Measurements from ENCODE around the gene THEMIS. TPM values are rescaled to one million over a fixed set of nuclear protein-coding genes. Genes with fewer than 3 reads are reported as not detected.
A peak's percentile ranks its signal among the peaks of the same experiment; 100 is the strongest.
"Not testable (repeated sequence)": the region's sequence is repeated elsewhere in the genome, so short reads cannot be mapped to it uniquely, and the experiment has no call there.

Gene THEMIS
- total and polyA plus RNA-seq, 11 donors = 0.01 to 2.3 (median 0.39) TPM; not detected in 6

DNA sequence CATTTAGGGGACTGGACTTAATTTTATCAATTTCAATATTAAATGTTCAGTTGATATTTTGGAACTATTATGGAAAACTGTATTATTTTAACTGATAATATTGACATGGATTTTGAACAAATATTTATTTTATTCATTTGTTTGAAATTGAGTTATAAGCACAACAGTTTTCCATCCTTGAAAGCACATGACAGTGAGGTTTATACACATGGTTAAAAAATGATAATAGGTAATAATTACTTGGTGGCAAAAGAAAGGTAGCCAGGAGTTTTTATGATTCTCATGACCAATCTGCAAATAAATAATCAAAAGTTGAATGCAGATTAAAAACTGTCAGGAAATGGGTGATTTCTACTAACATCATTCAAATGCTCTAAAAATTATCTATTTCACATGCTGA, 210.3 kb downstream of the THEMIS start:
- H3K36me3 ChIP-seq = no peaks in the 10 kb centered on the region
- no peaks in the 10 kb centered on the region for H3K27me3 ChIP-seq
- DNase-seq (no peak), ATAC-seq (no peak)
- intact Hi-C loops (cut with DNase I) = no loop called here
- no peaks in the 10 kb centered on the region for H3K4me1 ChIP-seq
- no peak overlapping the region for H3K4me3 ChIP-seq
- TF ChIP-seq CTCF (IDR thresholded peaks at IDR 0.05) (no peak), POLR2A (IDR thresholded peaks at IDR 0.05) (no peak)
- peaks cover 0 to 6% (median 0%) of the 10 kb centered on the region in 12 donors for H3K9me3 ChIP-seq
- no peak overlapping the region for H3K27ac ChIP-seq

DNA sequence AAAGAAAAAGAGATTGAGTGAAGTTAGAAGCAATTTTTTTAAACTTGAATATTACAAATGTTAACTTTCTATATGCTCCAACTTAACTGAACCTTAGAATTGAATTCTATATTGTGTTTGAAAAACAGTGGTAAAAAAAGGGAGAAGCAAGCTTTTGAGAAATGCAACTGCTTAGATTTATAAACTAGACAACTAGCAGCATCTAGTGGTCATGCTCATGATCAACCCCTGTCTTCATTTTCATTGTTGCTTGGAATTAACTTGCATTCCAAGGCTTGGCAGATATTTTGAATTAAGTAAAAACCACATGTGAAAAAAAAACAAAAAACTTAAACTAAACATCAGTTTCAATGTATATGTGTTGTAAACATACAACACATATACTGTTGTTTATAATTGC, 210.8 kb downstream of the THEMIS start:
- H3K27ac ChIP-seq = no peak overlapping the region
- H3K27me3 ChIP-seq = no peaks in the 10 kb centered on the region
- ATAC-seq (no peak), DNase-seq (no peak)
- TF ChIP-seq CTCF (IDR thresholded peaks at IDR 0.05) (peak in 10 of 12 donors; percentile 7 to 47 (median 26)), POLR2A (IDR thresholded peaks at IDR 0.05) (no peak)
- H3K4me1 ChIP-seq = no peaks in the 10 kb centered on the region
- H3K9me3 ChIP-seq = peaks cover 0 to 6% (median 0%) of the 10 kb centered on the region in 12 donors
- H3K36me3 ChIP-seq = no peaks in the 10 kb centered on the region
- intact Hi-C loops (cut with DNase I) = no loop called here
- no peak overlapping the region for H3K4me3 ChIP-seq

GRCh38 chr6:127687490-127687889, 213.4 kb downstream of the THEMIS start:
- intact Hi-C loops (cut with DNase I); H3K36me3 ChIP-seq; H3K27me3 ChIP-seq; H3K9me3 ChIP-seq; H3K4me3 ChIP-seq; DNase-seq; ATAC-seq; H3K4me1 ChIP-seq; H3K27ac ChIP-seq: not testable (repeated sequence)
- WGBS, 4 donors = 75 to 87% (median 80%) methylated on average over 3 of the region's 3 CpGs

DNA sequence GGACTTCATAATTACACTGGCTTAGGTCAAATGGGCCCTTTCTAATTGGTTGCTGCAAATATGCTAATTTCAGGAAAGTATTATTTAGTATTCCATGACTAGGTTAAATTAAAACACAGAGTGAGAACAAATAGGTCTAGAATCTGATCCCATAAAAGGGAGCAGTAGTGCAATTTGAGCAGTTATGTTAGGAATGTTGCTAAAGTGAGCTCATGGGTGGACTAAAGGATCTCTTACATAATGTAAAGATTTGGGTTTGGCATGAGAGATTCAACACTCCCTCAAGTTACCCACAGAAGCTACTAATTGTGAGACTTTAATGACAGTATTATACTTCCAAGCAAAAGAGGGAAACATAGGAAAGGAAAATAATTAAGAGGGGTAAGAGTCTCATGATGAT, 214.8 kb downstream of the THEMIS start:
- no peak for TF ChIP-seq POLR2A (IDR thresholded peaks at IDR 0.05)
- no peak for TF ChIP-seq CTCF (IDR thresholded peaks at IDR 0.05)
- Histone ChIP-seq H3K4me3 (no peak overlapping the region), H3K27me3 (no peaks in the 10 kb centered on the region), H3K4me1 (no peaks in the 10 kb centered on the region), H3K9me3 (peaks cover 0 to 6% (median 0%) of the 10 kb centered on the region in 12 donors), H3K36me3 (no peaks in the 10 kb centered on the region), H3K27ac (no peak overlapping the region)
- no peak for ATAC-seq
- DNase-seq = no peak
- intact Hi-C loops (cut with DNase I) = no loop called here

DNA sequence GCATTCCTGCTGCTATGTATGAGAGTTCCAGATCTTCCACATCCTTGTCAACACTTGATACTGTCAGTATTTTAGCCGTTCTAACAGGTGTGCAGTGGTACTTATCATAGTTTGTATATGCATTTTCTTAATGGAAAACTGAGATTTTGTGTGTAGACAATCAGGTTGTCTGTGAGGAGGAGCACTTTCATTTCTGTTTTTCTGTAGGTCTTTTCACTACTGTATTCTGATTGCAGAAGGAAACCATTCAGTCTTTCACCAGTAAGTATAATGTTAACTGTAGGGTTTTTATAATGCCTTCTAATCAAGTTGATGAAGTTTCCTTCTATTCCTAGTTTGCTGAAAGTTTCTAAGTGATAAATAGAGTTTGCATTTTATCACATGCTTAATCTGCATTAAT, 216.4 kb downstream of the THEMIS start:
- no peak for TF ChIP-seq POLR2A (IDR thresholded peaks at IDR 0.05)
- TF ChIP-seq CTCF (IDR thresholded peaks at IDR 0.05) = no peak
- Histone ChIP-seq H3K9me3 (peaks cover 0 to 6% (median 0%) of the 10 kb centered on the region in 12 donors), H3K27ac (no peak overlapping the region), H3K4me1 (no peaks in the 10 kb centered on the region), H3K4me3 (no peak overlapping the region), H3K36me3 (no peaks in the 10 kb centered on the region), H3K27me3 (no peaks in the 10 kb centered on the region)
- DNase-seq (no peak), ATAC-seq (no peak)
- intact Hi-C loops (cut with DNase I) = no loop called here
- WGBS, 4 donors = 41 to 55% (median 49%) methylated on average over 1 of the region's 1 CpG

Measured in heart left ventricle (tissue), 16 donors.